ENCODE results near the gene FMNL2. TPM values are rescaled to one million over a fixed set of nuclear protein-coding genes. Genes with fewer than 3 reads are reported as not detected.
A peak's percentile ranks its signal among the peaks of the same experiment; 100 is the strongest.

The FMNL2 gene
- total and polyA plus RNA-seq, 2 of the 4 experiments (the other 2 are of a cell fraction) = 10.9 to 11.4 TPM

DNA sequence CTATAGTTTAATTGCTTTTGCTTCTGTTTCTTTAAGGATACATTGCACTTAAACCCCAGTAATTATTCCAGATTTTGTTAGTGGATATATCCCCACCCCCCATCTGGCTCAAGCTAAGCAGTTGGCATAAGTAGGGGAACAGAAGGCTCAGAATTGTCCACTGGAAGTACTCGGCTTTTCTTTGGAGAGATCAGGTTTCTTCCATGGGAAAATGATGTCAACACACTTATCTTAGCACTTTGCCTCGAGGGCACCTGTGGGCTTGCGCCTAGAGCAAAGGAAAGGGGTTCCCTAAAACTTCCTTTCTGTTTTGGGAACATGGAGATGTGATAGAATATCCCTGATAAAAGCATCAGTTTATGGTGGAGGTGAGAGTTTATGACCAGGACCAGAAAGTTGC lies 130.6 kb downstream of the FMNL2 start:
- POLR2A ChIA-PET (ENCODE audit: unreplicated experiment) = no interaction called here
- H2AK5ac ChIP-seq (ENCODE audit: low read depth, low read length) = no peak overlapping the region
- CTCF ChIA-PET = no interaction called here
- no peak for TF ChIP-seq BHLHE40 (IDR thresholded peaks at IDR 0.05; ENCODE audit: low read depth, low read length)
- TF ChIP-seq RCOR1 (IDR thresholded peaks at IDR 0.05; ENCODE audit: insufficient replicate concordance, low read length) = no peak
- TF ChIP-seq, protein P1, sequence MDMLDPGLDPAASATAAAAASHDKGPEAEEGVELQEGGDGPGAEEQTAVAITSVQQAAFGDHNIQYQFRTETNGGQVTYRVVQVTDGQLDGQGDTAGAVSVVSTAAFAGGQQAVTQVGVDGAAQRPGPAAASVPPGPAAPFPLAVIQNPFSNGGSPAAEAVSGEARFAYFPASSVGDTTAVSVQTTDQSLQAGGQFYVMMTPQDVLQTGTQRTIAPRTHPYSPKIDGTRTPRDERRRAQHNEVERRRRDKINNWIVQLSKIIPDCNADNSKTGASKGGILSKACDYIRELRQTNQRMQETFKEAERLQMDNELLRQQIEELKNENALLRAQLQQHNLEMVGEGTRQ (IDR thresholded peaks at IDR 0.05; ENCODE audit: low read depth, low read length) = no peak
- TF ChIP-seq CEBPB (IDR thresholded peaks at IDR 0.05; ENCODE audit: low read depth, low read length) = no peak
- no peak for TF ChIP-seq FOS (IDR thresholded peaks at IDR 0.05; ENCODE audit: low read depth, low read length)
- no peak for TF ChIP-seq POLR2A (IDR thresholded peaks at IDR 0.05; ENCODE audit: low read depth, low read length)
- no peak for TF ChIP-seq SMC3 (IDR thresholded peaks at IDR 0.05; ENCODE audit: low read depth, low read length)
- TF ChIP-seq RFX5 (IDR thresholded peaks at IDR 0.05; ENCODE audit: low read depth, low read length) = no peak
- TF ChIP-seq NFE2L2 (IDR thresholded peaks at IDR 0.05; ENCODE audit: low read depth, low read length) = no peak
- no peak for TF ChIP-seq MAZ (IDR thresholded peaks at IDR 0.05; ENCODE audit: borderline replicate concordance, low read depth, low read length)
- TF ChIP-seq CTCF (conservative IDR thresholded peaks at IDR 0.05; ENCODE audit: low read depth, low read length) = no peak
- no peak for TF ChIP-seq CHD1 (IDR thresholded peaks at IDR 0.05; ENCODE audit: low read depth, low read length)
- no peaks in the 10 kb centered on the region for H3K27me3 ChIP-seq (ENCODE audit: control insufficient read depth, insufficient read depth, low read length)
- no peaks in the 10 kb centered on the region for H3K36me3 ChIP-seq (ENCODE audit: control insufficient read depth, insufficient read depth, low read length)
- peaks cover 15% of the 10 kb centered on the region; the same call in 1 of the 2 replicates for H4K20me1 ChIP-seq (ENCODE audit: insufficient read depth, low read length)
- no peak overlapping the region for H3K18ac ChIP-seq (ENCODE audit: low read depth, low read length)
- no peaks in the 10 kb centered on the region for H3K9me3 ChIP-seq (ENCODE audit: control insufficient read depth, insufficient read depth, low read length)
- no peak overlapping the region for H2BK15ac ChIP-seq (ENCODE audit: low read depth, low read length)
- no peak overlapping the region for H3K4me3 ChIP-seq (ENCODE audit: insufficient read depth, low read depth, low read length)
- no peak overlapping the region for H2BK120ac ChIP-seq (ENCODE audit: low read depth, low read length)
- in situ Hi-C loops (cut with MboI; ENCODE audit: low sequenced_read_pairs) (no loop called here), intact Hi-C loops (cut with micrococcal nuclease) (loop anchor here (5.0 kb wide), 1 partner anchor 128 kb away; the partner anchor contains the start of gene FMNL2), dilution Hi-C loops (cut with HindIII; ENCODE audit: low sequenced_read_pairs, unreplicated experiment) (no loop called here)
- H3K4me1 ChIP-seq (ENCODE audit: control insufficient read depth, insufficient read depth, low read length) = peaks cover 16% of the 10 kb centered on the region
- no peak overlapping the region for H2BK5ac ChIP-seq (ENCODE audit: low read depth, low read length, poor library complexity, severe bottlenecking)
- H3K4ac ChIP-seq (ENCODE audit: low read depth, low read length) = no peak overlapping the region
- no peak overlapping the region for H2AK9ac ChIP-seq (replicated peaks; ENCODE audit: low read depth, low read length, poor library complexity)
- no peak overlapping the region for H3K4me2 ChIP-seq (ENCODE audit: low read depth, low read length)
- H3K23ac ChIP-seq (ENCODE audit: low read depth, low read length) = no peak overlapping the region
- no TSS peak for BruUV-seq (replicated peaks)
- no CpG with 5 or more reads among the region's 3 CpGs for WGBS, 2 experiments (ENCODE audit: extremely low coverage in 2 of 2, insufficient read length in 1 of 2)
- no peak overlapping the region for H3K27ac ChIP-seq (ENCODE audit: insufficient read depth, low read length)
- ATAC-seq (ENCODE audit: low read depth) (no peak), DNase-seq (peak; percentile 17)
- H3K9me1 ChIP-seq (ENCODE audit: insufficient read depth, low read length) = peaks cover 21% of the 10 kb centered on the region
- H4K91ac ChIP-seq (ENCODE audit: insufficient read depth, low read depth, low read length) = no peak overlapping the region
- peaks cover 27 to 42% of the 10 kb centered on the region in 2 experiments for H3K79me1 ChIP-seq (ENCODE audit: low read depth in 1 of 2, low read length in 2 of 2)
- no peak overlapping the region for H2AFZ ChIP-seq (replicated peaks; ENCODE audit: low read length, poor library complexity)
- no peak overlapping the region for H3K14ac ChIP-seq (replicated peaks; ENCODE audit: low read depth, low read length)
- H3K56ac ChIP-seq (ENCODE audit: extremely low read depth, insufficient read depth, low read length) = no peak overlapping the region
- no peak overlapping the region for H4K5ac ChIP-seq (ENCODE audit: low read depth, low read length)
- no peak overlapping the region for H2BK20ac ChIP-seq (ENCODE audit: low read depth, low read length)
- no peak overlapping the region for H3K9ac ChIP-seq (ENCODE audit: low read depth, low read length)
- no peak overlapping the region for H4K8ac ChIP-seq (ENCODE audit: low read depth in 2 of 2, low read length in 2 of 2)

Measured in IMR-90 (cell line).